Prostate gland (tissue), 2 donors: ENCODE results near the gene NLRP1. TPM values are rescaled to one million over a fixed set of nuclear protein-coding genes. Genes with fewer than 3 reads are reported as not detected.
"Not testable (repeated sequence)": the region's sequence is repeated elsewhere in the genome, so short reads cannot be mapped to it uniquely, and the experiment has no call there.

ENCODE experiments used
- DNase-seq: peaks from one replicate; pipeline ENCODE4 v3.0.0-alpha.2; 2019; ENCODE audit warnings: low spot score
- H3K27ac ChIP-seq, 2 donors: fragments of 200-600 bp; sonication (generic); 2 replicates each; pipeline ENCODE4 v1.5.1; 2017 to 2019
- H3K27me3 ChIP-seq: fragments of 200-600 bp; sonication (generic); replicated peaks from 2 replicates; pipeline ENCODE4 v1.5.1; 2019; ENCODE audit not compliant: insufficient read depth
- H3K36me3 ChIP-seq, 2 donors: fragments of 200-600 bp; sonication (generic); 1 replicate in 1 of 2; 2 replicates in 1 of 2; pipeline versions ENCODE4 v1.5.1 to v1.8.1; 2017 to 2019
- H3K4me1 ChIP-seq: fragments of 200-600 bp; sonication (generic); replicated peaks from 2 replicates; pipeline ENCODE4 v1.5.1; 2019
- H3K4me3 ChIP-seq, 2 donors: fragments of 200-600 bp; sonication (generic); 2 replicates each; pipeline ENCODE4 v1.5.1; 2017 to 2019
- H3K9me3 ChIP-seq: fragments of 200-600 bp; sonication (generic); 2 replicates; pipeline ENCODE4 v1.5.1; 2017
- CTCF ChIP-seq, 4 experiments: fragments of 200-600 bp in 2 of 4; fragments of 450-650 bp in 2 of 4; sonication (generic) in 2 of 4; IDR thresholded peaks; 1 replicate in 3 of 4; 2 replicates in 1 of 4; pipeline ENCODE4 v1.5.1; 2016 to 2019; ENCODE audit warnings: antibody characterized with exemption in 4 of 4, mild to moderate bottlenecking in 2 of 4, moderate library complexity in 2 of 4
- POLR2A ChIP-seq: fragments of 450-650 bp; IDR thresholded peaks from one replicate; pipeline ENCODE4 v1.6.1; 2016; ENCODE audit warnings: antibody characterized with exemption, mild to moderate bottlenecking
- POLR2AphosphoS5 ChIP-seq: sonication (generic); formaldehyde crosslinking; IDR thresholded peaks from one replicate; pipeline ENCODE4 v1.6.1; 2017; ENCODE audit warnings: antibody characterized with exemption
- WGBS: methylation state at CpG from one replicate; pipeline ENCODE4 v1.1.5; 2018; 5-methylcytosine and 5-hydroxymethylcytosine counted together
- intact Hi-C: fragments of 100-400 bp; cut with DNase I; formaldehyde crosslinking; loops from one replicate; pipeline ENCODE4 v1.14.2; 2022
- total RNA-seq, 2 donors: library from RNA; depleted of rRNA; stranded (reverse); fragments of >200 nt; gene quantifications; one replicate each; pipeline ENCODE4 v1.1.0, GENCODE V29; 2016

Gene NLRP1
- total RNA-seq, 2 donors from 2014 or later = 10.7 to 29.9 TPM

GRCh38 chr17:5581655-5582054 is 2.7 kb downstream of the NLRP1 start:
- Histone ChIP-seq H3K9me3 (no peaks in the 10 kb centered on the region), H3K4me1 (no peaks in the 10 kb centered on the region), H3K27ac (no peak overlapping the region), H3K27me3 (no peaks in the 10 kb centered on the region), H3K4me3 (no peak overlapping the region), H3K36me3 (no peaks in the 10 kb centered on the region)
- intact Hi-C loops = no loop called here
- WGBS = 76% methylated on average over 3 of the region's 3 CpGs
- no peak for DNase-seq
- no peak for TF ChIP-seq POLR2AphosphoS5
- TF ChIP-seq CTCF (IDR thresholded peaks at IDR 0.05) = no peak
- no peak for TF ChIP-seq POLR2A

GRCh38 chr17:5580969-5581368 is 3.3 kb downstream of the NLRP1 start:
- H3K4me1 ChIP-seq = no peaks in the 10 kb centered on the region
- intact Hi-C loops = no loop called here
- H3K9me3 ChIP-seq = no peaks in the 10 kb centered on the region
- TF ChIP-seq POLR2A (no peak), CTCF (IDR thresholded peaks at IDR 0.05) (no peak), POLR2AphosphoS5 (no peak)
- DNase-seq = no peak
- H3K4me3 ChIP-seq = no peak overlapping the region
- H3K27ac ChIP-seq = no peak overlapping the region
- H3K27me3 ChIP-seq = no peaks in the 10 kb centered on the region
- 42% methylated on average over 3 of the region's 3 CpGs for whole genome bisulfite sequencing
- H3K36me3 ChIP-seq = no peaks in the 10 kb centered on the region

GRCh38 chr17:5580367-5580766 is 3.9 kb downstream of the NLRP1 start:
- intact Hi-C loops = no loop called here
- no peak overlapping the region for H3K27ac ChIP-seq

DNA sequence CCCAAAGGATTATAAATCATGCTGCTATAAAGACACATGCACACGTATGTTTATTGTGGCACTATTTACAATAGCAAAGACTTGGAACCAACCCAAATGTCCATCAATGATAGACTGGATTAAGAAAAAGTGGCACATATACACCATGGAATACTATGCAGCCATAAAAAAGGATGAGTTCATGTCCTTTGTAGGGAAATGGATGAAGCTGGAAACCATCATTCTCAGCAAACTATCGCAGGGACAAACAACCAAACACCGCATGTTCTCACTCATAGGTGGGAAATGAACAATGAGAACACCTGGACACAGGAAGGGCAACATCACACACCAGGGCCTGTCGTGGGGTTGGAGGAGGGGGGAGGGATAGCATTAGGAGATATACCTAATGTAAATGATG is 5.5 kb downstream of the NLRP1 start:
- 86% methylated on average over 4 of the region's 4 CpGs for WGBS
- H3K36me3 ChIP-seq, H3K4me3 ChIP-seq, H3K27ac ChIP-seq, intact Hi-C loops, H3K4me1 ChIP-seq, DNase-seq, H3K27me3 ChIP-seq, H3K9me3 ChIP-seq: not testable (repeated sequence)

More at GRCh38 chr17:5580367-5580766, 3.9 kb downstream of the NLRP1 start:
- TF ChIP-seq POLR2A = no peak
- no peak for TF ChIP-seq POLR2AphosphoS5
- TF ChIP-seq CTCF (IDR thresholded peaks at IDR 0.05) = no peak
- H3K27me3 ChIP-seq = no peaks in the 10 kb centered on the region
- no peak overlapping the region for H3K4me3 ChIP-seq
- no peak for DNase-seq
- H3K36me3 ChIP-seq = no peaks in the 10 kb centered on the region
- no peaks in the 10 kb centered on the region for H3K4me1 ChIP-seq
- H3K9me3 ChIP-seq = no peaks in the 10 kb centered on the region

DNA sequence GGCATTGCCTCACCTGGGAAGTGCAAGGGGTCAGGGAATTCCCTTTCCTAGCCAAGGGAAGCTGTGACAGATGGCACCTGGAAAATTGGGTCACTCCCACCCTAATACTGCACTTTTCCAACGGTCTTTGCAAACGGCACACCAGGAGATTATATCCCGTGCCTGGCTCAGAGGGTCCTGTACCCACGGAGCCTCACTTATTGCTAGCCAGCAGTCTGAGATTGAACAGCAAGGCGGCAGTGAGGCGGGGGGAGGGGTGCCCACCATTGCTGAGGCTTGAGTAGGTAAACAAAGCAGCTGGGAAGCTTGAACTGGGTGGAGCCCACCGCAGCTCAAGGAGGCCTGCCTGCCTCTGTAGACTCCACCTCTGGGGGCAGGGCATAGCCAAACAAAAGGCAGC is 11.3 kb downstream of the NLRP1 start:
- intact Hi-C loops, H3K36me3 ChIP-seq, H3K4me1 ChIP-seq, DNase-seq, H3K27me3 ChIP-seq, H3K9me3 ChIP-seq, H3K27ac ChIP-seq, H3K4me3 ChIP-seq: not testable (repeated sequence)
- 91% methylated on average over 7 of the region's 7 CpGs for WGBS

- Histone ChIP-seq H3K27me3 (no peaks in the 10 kb centered on the region), H3K9me3 (no peaks in the 10 kb centered on the region), H3K27ac (no peak overlapping the region), H3K36me3 (no peaks in the 10 kb centered on the region), H3K4me3 (no peak overlapping the region), H3K4me1 (no peaks in the 10 kb centered on the region)
- DNase-seq = no peak
- 100% methylated on average over 1 of the region's 1 CpG for WGBS
- intact Hi-C loops = no loop called here
- TF ChIP-seq POLR2A = no peak
- no peak for TF ChIP-seq POLR2AphosphoS5
- TF ChIP-seq CTCF (IDR thresholded peaks at IDR 0.05) = no peak
These were observed 13.0 kb downstream of the NLRP1 start for GRCh38 chr17:5571281-5571680.
